ENCODE measurements around the gene ANXA4. TPM values are rescaled to one million over a fixed set of nuclear protein-coding genes. Genes with fewer than 3 reads are reported as not detected.
A peak's percentile ranks its signal among the peaks of the same experiment; 100 is the strongest.

The ANXA4 gene
- total RNA-seq, 5 donors from 2014 or later (not counting 1 experiment from before 2014, with no cell fraction given): 10.4 to 27.6 (median 20.0) TPM

GRCh38 chr2:69695850-69696216 is 46.1 kb upstream of the ANXA4 start:
- POLR2A ChIA-PET: interaction anchor here in 1 of 2 donors (0.6 kb wide), 1 partner anchor 157 kb away, joined by 3 read pairs; no protein-coding TSS in a partner anchor
- peaks cover 51 to 64% of the 10 kb centered on the region in 2 experiments for H3K4me1 ChIP-seq (ENCODE audit: control insufficient read depth in 1 of 2, extremely low read depth in 1 of 2, insufficient read depth in 2 of 2, low read length in 2 of 2)
- no peaks in the 10 kb centered on the region for H3K9me3 ChIP-seq
- H3K9me3 Mint-ChIP-seq: no peaks in the 10 kb centered on the region
- no peaks in the 10 kb centered on the region for H3K36me3 ChIP-seq (ENCODE audit: control insufficient read depth in 2 of 2, extremely low read depth in 1 of 2, insufficient read depth in 1 of 2, low read length in 1 of 2)
- ATAC-seq (replicated peaks in 1 of 4) (no peak), DNase-seq (no peak)
- peak overlapping the region; percentile 90 to 91 for H3K27ac Mint-ChIP-seq
- H3K4me1 Mint-ChIP-seq: peaks cover 88 to 89% (median 89%) of the 10 kb centered on the region in 3 donors
- WGBS (ENCODE audit: insufficient coverage): no CpG with 5 or more reads among the region's 2 CpGs
- H3K27me3 Mint-ChIP-seq: no peaks in the 10 kb centered on the region
- no peaks in the 10 kb centered on the region for H3K36me3 Mint-ChIP-seq
- CTCF ChIA-PET: interaction anchor here in 1 of 2 donors (1.8 kb wide), 1 partner anchor 18 kb away, joined by 5 read pairs; no protein-coding TSS in a partner anchor
- peak overlapping the region; percentile 13 to 81 (median 15) for H3K4me3 Mint-ChIP-seq
- peak overlapping the region; percentile 38 for H3K27ac ChIP-seq (ENCODE audit: low read length)
- H3K4me3 ChIP-seq (ENCODE audit: control insufficient read depth in 1 of 2, extremely low read depth in 1 of 2, low read length in 1 of 2): no peak overlapping the region
- H3K27me3 ChIP-seq (replicated peaks in 1 of 2; ENCODE audit: control insufficient read depth in 2 of 2, extremely low read depth in 1 of 2, insufficient read depth in 2 of 2, low read length in 1 of 2): no peaks in the 10 kb centered on the region

- Mint-ChIP-seq H3K36me3 (no peaks in the 10 kb centered on the region), H3K9me3 (no peaks in the 10 kb centered on the region), H3K4me1 (peaks cover 48 to 49% (median 49%) of the 10 kb centered on the region in 3 donors), H3K4me3 (no peak overlapping the region), H3K27me3 (no peaks in the 10 kb centered on the region), H3K27ac (no peak overlapping the region)
- WGBS (ENCODE audit: insufficient coverage): 100% methylated on average over 1 of the region's 5 CpGs
- Histone ChIP-seq H3K27me3 (replicated peaks in 1 of 2; ENCODE audit: control insufficient read depth in 2 of 2, extremely low read depth in 1 of 2, insufficient read depth in 2 of 2, low read length in 1 of 2) (no peaks in the 10 kb centered on the region), H3K9me3 (no peaks in the 10 kb centered on the region), H3K4me1 (ENCODE audit: control insufficient read depth in 1 of 2, extremely low read depth in 1 of 2, insufficient read depth in 2 of 2, low read length in 2 of 2) (peaks cover 20 to 26% of the 10 kb centered on the region in 2 experiments), H3K4me3 (ENCODE audit: control insufficient read depth in 1 of 2, extremely low read depth in 1 of 2, low read length in 1 of 2) (no peak overlapping the region), H3K36me3 (ENCODE audit: control insufficient read depth in 2 of 2, extremely low read depth in 1 of 2, insufficient read depth in 1 of 2, low read length in 1 of 2) (no peaks in the 10 kb centered on the region), H3K27ac (ENCODE audit: low read length) (no peak overlapping the region)
- ChIA-PET CTCF (interaction anchor here in 1 of 2 donors (0.5 kb wide), 1 partner anchor 30 kb away, joined by 3 read pairs; no protein-coding TSS in a partner anchor), POLR2A (no interaction called here)
- ATAC-seq (replicated peaks in 1 of 4) (no peak), DNase-seq (no peak)
Measured at GRCh38 chr2:69700381-69700780, 41.6 kb upstream of the ANXA4 start.

- POLR2A ChIA-PET: interaction anchor here in 1 of 2 donors (0.6 kb wide), 1 partner anchor 57 kb away, joined by 3 read pairs; no protein-coding TSS in a partner anchor
- 100% methylated on average over 4 of the region's 9 CpGs for WGBS (ENCODE audit: insufficient coverage)
- Histone ChIP-seq H3K27me3 (replicated peaks in 1 of 2; ENCODE audit: control insufficient read depth in 2 of 2, extremely low read depth in 1 of 2, insufficient read depth in 2 of 2, low read length in 1 of 2) (no peaks in the 10 kb centered on the region), H3K4me3 (ENCODE audit: control insufficient read depth in 1 of 2, extremely low read depth in 1 of 2, low read length in 1 of 2) (no peak overlapping the region), H3K4me1 (ENCODE audit: control insufficient read depth in 1 of 2, extremely low read depth in 1 of 2, insufficient read depth in 2 of 2, low read length in 2 of 2) (peaks cover 11 to 18% of the 10 kb centered on the region in 2 experiments), H3K9me3 (no peaks in the 10 kb centered on the region), H3K27ac (ENCODE audit: low read length) (no peak overlapping the region), H3K36me3 (ENCODE audit: control insufficient read depth in 2 of 2, extremely low read depth in 1 of 2, insufficient read depth in 1 of 2, low read length in 1 of 2) (no peaks in the 10 kb centered on the region)
- ATAC-seq (replicated peaks in 1 of 4): no peak
- Mint-ChIP-seq H3K9me3 (no peaks in the 10 kb centered on the region), H3K27me3 (no peaks in the 10 kb centered on the region), H3K4me1 (peaks cover 40 to 41% (median 40%) of the 10 kb centered on the region in 3 donors), H3K4me3 (no peak overlapping the region), H3K27ac (no peak overlapping the region), H3K36me3 (no peaks in the 10 kb centered on the region)
- CTCF ChIA-PET: interaction anchor here in 1 of 2 donors (0.6 kb wide), 1 partner anchor 13 kb away, joined by 3 read pairs; no protein-coding TSS in a partner anchor
- DNase-seq: no peak
Measured at GRCh38 chr2:69701100-69701945, 40.6 kb upstream of the ANXA4 start.

- WGBS (ENCODE audit: insufficient coverage): no CpG with 5 or more reads among the region's 3 CpGs
- H3K27ac ChIP-seq (ENCODE audit: low read length): no peak overlapping the region
- H3K27me3 ChIP-seq (replicated peaks in 1 of 2; ENCODE audit: control insufficient read depth in 2 of 2, extremely low read depth in 1 of 2, insufficient read depth in 2 of 2, low read length in 1 of 2): no peaks in the 10 kb centered on the region
- no peaks in the 10 kb centered on the region for H3K9me3 ChIP-seq
- Mint-ChIP-seq H3K4me3 (no peak overlapping the region), H3K27me3 (no peaks in the 10 kb centered on the region), H3K4me1 (peaks cover 21 to 27% (median 26%) of the 10 kb centered on the region in 3 donors), H3K27ac (no peak overlapping the region), H3K36me3 (no peaks in the 10 kb centered on the region), H3K9me3 (no peaks in the 10 kb centered on the region)
- H3K4me3 ChIP-seq (ENCODE audit: control insufficient read depth in 1 of 2, extremely low read depth in 1 of 2, low read length in 1 of 2): no peak overlapping the region
- DNase-seq (no peak), ATAC-seq (replicated peaks in 1 of 4) (no peak)
- CTCF ChIA-PET: interaction anchor here in 1 of 2 donors (0.7 to 0.8 kb wide), 2 partner anchors 11 to 20 kb away, joined by 3 read pairs; no protein-coding TSS in a partner anchor
- POLR2A ChIA-PET: interaction anchor here in 1 of 2 donors (0.7 kb wide), 1 partner anchor 138 kb away, joined by 3 read pairs; no protein-coding TSS in a partner anchor
- H3K4me1 ChIP-seq (ENCODE audit: control insufficient read depth in 1 of 2, extremely low read depth in 1 of 2, insufficient read depth in 2 of 2, low read length in 2 of 2): peaks cover 3 to 8% of the 10 kb centered on the region in 2 experiments
- H3K36me3 ChIP-seq (ENCODE audit: control insufficient read depth in 2 of 2, extremely low read depth in 1 of 2, insufficient read depth in 1 of 2, low read length in 1 of 2): no peaks in the 10 kb centered on the region
Measured at GRCh38 chr2:69703189-69703588, 38.7 kb upstream of the ANXA4 start.

- CTCF ChIA-PET: interaction anchor here in 1 of 2 donors (0.6 kb wide), 2 partner anchors 98 to 269 kb away, joined by 3 to 4 read pairs; no protein-coding TSS in a partner anchor
Measured at GRCh38 chr2:69704446-69704845, 37.5 kb upstream of the ANXA4 start.

GRCh38 chr2:69709290-69709689 is 32.6 kb upstream of the ANXA4 start:
- Histone ChIP-seq H3K27me3 (replicated peaks in 1 of 2; ENCODE audit: control insufficient read depth in 2 of 2, extremely low read depth in 1 of 2, insufficient read depth in 2 of 2, low read length in 1 of 2) (no peaks in the 10 kb centered on the region), H3K4me3 (ENCODE audit: control insufficient read depth in 1 of 2, extremely low read depth in 1 of 2, low read length in 1 of 2) (no peak overlapping the region), H3K27ac (ENCODE audit: low read length) (no peak overlapping the region), H3K9me3 (peaks cover 3% of the 10 kb centered on the region), H3K36me3 (ENCODE audit: control insufficient read depth in 2 of 2, extremely low read depth in 1 of 2, insufficient read depth in 1 of 2, low read length in 1 of 2) (no peaks in the 10 kb centered on the region), H3K4me1 (ENCODE audit: control insufficient read depth in 1 of 2, extremely low read depth in 1 of 2, insufficient read depth in 2 of 2, low read length in 2 of 2) (peaks cover 0 to 9% of the 10 kb centered on the region in 2 experiments)
- Mint-ChIP-seq H3K27me3 (no peaks in the 10 kb centered on the region), H3K9me3 (peaks cover 0 to 7% (median 0%) of the 10 kb centered on the region in 3 donors), H3K4me1 (peaks cover 12 to 26% (median 13%) of the 10 kb centered on the region in 3 donors), H3K27ac (no peak overlapping the region), H3K36me3 (peaks cover 7% of the 10 kb centered on the region), H3K4me3 (no peak overlapping the region)
- ChIA-PET CTCF (no interaction called here), POLR2A (no interaction called here)
- 96% methylated on average over 3 of the region's 5 CpGs for WGBS (ENCODE audit: insufficient coverage)
- no peak for DNase-seq
- ATAC-seq (replicated peaks in 1 of 4): no peak

More at GRCh38 chr2:69704446-69704845, 37.5 kb upstream of the ANXA4 start:
- Histone ChIP-seq H3K27me3 (replicated peaks in 1 of 2; ENCODE audit: control insufficient read depth in 2 of 2, extremely low read depth in 1 of 2, insufficient read depth in 2 of 2, low read length in 1 of 2) (no peaks in the 10 kb centered on the region), H3K4me3 (ENCODE audit: control insufficient read depth in 1 of 2, extremely low read depth in 1 of 2, low read length in 1 of 2) (no peak overlapping the region), H3K9me3 (no peaks in the 10 kb centered on the region), H3K36me3 (ENCODE audit: control insufficient read depth in 2 of 2, extremely low read depth in 1 of 2, insufficient read depth in 1 of 2, low read length in 1 of 2) (no peaks in the 10 kb centered on the region), H3K4me1 (ENCODE audit: control insufficient read depth in 1 of 2, extremely low read depth in 1 of 2, insufficient read depth in 2 of 2, low read length in 2 of 2) (peaks cover 0 to under 1% of the 10 kb centered on the region in 2 experiments), H3K27ac (ENCODE audit: low read length) (no peak overlapping the region)
- Mint-ChIP-seq H3K4me3 (no peak overlapping the region), H3K4me1 (peaks cover 9 to 16% (median 16%) of the 10 kb centered on the region in 3 donors), H3K27me3 (no peaks in the 10 kb centered on the region), H3K36me3 (no peaks in the 10 kb centered on the region), H3K27ac (no peak overlapping the region), H3K9me3 (no peaks in the 10 kb centered on the region)
- ATAC-seq (replicated peaks in 1 of 4) (no peak), DNase-seq (no peak)
- POLR2A ChIA-PET: no interaction called here
- WGBS (ENCODE audit: insufficient coverage): no CpG with 5 or more reads among the region's 5 CpGs
